CD14-positive monocyte (primary cell): ENCODE data around the gene INPP5B. TPM values are rescaled to one million over a fixed set of nuclear protein-coding genes. Genes with fewer than 3 reads are reported as not detected.

Source experiments
- DNase-seq, 3 donors: peaks; one replicate each; pipeline ENCODE4 v3.0.0-alpha.2; 2011 to 2022
- H2AFZ ChIP-seq: 2 replicates; pipeline ENCODE4 v1.6.0; 2012; ENCODE audit warnings: mild to moderate bottlenecking, low read depth, low read length, inconsistent platforms; ENCODE audit not compliant: insufficient read depth, poor library complexity, severe bottlenecking
- H3K27ac ChIP-seq, 2 donors: 1 replicate in 1 of 2; 2 replicates in 1 of 2; pipeline ENCODE4 v1.5.1; 2012 to 2013; ENCODE audit warnings: low read length in 2 of 2, control low read depth in 1 of 2, inconsistent platforms in 1 of 2, low read depth in 1 of 2, mild to moderate bottlenecking in 1 of 2
- H3K27me3 ChIP-seq, 2 donors: one replicate each; pipeline versions ENCODE4 v1.6.0 to v1.6.1; 2011 to 2013; ENCODE audit warnings: low read length in 2 of 2; ENCODE audit not compliant: control insufficient read depth in 2 of 2, insufficient read depth in 2 of 2
- H3K36me3 ChIP-seq, 2 donors: replicated peaks in 1 of 2; 1 replicate in 1 of 2; 2 replicates in 1 of 2; pipeline versions ENCODE4 v1.5.1 to v1.6.1; 2012 to 2013; ENCODE audit warnings: low read length in 2 of 2, control low read depth in 1 of 2, inconsistent platforms in 1 of 2, mild to moderate bottlenecking in 1 of 2; ENCODE audit not compliant: insufficient read depth in 2 of 2, control insufficient read depth in 1 of 2
- H3K4me1 ChIP-seq, 2 donors: 1 replicate in 1 of 2; 2 replicates in 1 of 2; pipeline versions ENCODE4 v1.5.1 to v1.6.1; 2012 to 2013; ENCODE audit warnings: low read length in 2 of 2, control low read depth in 1 of 2, inconsistent platforms in 1 of 2, mild to moderate bottlenecking in 1 of 2, moderate library complexity in 1 of 2; ENCODE audit not compliant: insufficient read depth in 2 of 2, control insufficient read depth in 1 of 2
- H3K4me2 ChIP-seq: replicated peaks from 2 replicates; pipeline ENCODE3; 2012; ENCODE audit warnings: low read length, moderate library complexity, mild to moderate bottlenecking; ENCODE audit not compliant: poor library complexity, severe bottlenecking; ENCODE audit errors: extremely low read depth
- H3K4me3 ChIP-seq, 3 experiments: fragments of 200-600 bp in 1 of 3; sonication (generic) in 1 of 3; replicated peaks in 1 of 3; 1 replicate in 2 of 3; 2 replicates in 1 of 3; pipeline ENCODE4 v1.5.1; 2011 to 2013; ENCODE audit warnings: low read length in 3 of 3, mild to moderate bottlenecking in 3 of 3, control low read depth in 2 of 3, low read depth in 2 of 3, inconsistent platforms in 1 of 3, moderate library complexity in 1 of 3
- H3K79me2 ChIP-seq: 2 replicates; pipeline ENCODE4 v1.6.0; 2012; ENCODE audit warnings: mild to moderate bottlenecking, control low read depth, inconsistent platforms, low read length, moderate library complexity; ENCODE audit not compliant: insufficient read depth
- H3K9ac ChIP-seq: 2 replicates; pipeline ENCODE4 v1.6.0; 2017; ENCODE audit warnings: low read length, mild to moderate bottlenecking; ENCODE audit not compliant: insufficient read depth, poor library complexity, severe bottlenecking
- H3K9me3 ChIP-seq, 2 donors: replicated peaks in 1 of 2; 1 replicate in 1 of 2; 2 replicates in 1 of 2; pipeline versions ENCODE4 v1.5.1 to v1.6.1; 2012 to 2013; ENCODE audit warnings: low read length in 2 of 2, control low read depth in 1 of 2; ENCODE audit not compliant: control insufficient read depth in 1 of 2, insufficient read depth in 1 of 2
- H4K20me1 ChIP-seq: 2 replicates; pipeline ENCODE4 v1.6.0; 2012; ENCODE audit warnings: mild to moderate bottlenecking, low read length, control low read depth, moderate library complexity; ENCODE audit not compliant: insufficient read depth
- H3K27ac Mint-ChIP-seq, 7 donors: one replicate each; pipeline ENCODE4 v1.8.0; 2020; ENCODE audit warnings: mild to moderate bottlenecking in 7 of 7, mixed read lengths in 7 of 7, moderate library complexity in 6 of 7, inconsistent platforms in 2 of 7
- H3K27me3 Mint-ChIP-seq, 3 donors: one replicate each; pipeline ENCODE4 v1.8.0; 2021 to 2022; ENCODE audit warnings: low read depth in 3 of 3, mild to moderate bottlenecking in 3 of 3, mixed read lengths in 3 of 3, moderate library complexity in 3 of 3, inconsistent platforms in 1 of 3
- H3K36me3 Mint-ChIP-seq, 2 donors: one replicate each; pipeline ENCODE4 v1.8.0; 2020; ENCODE audit warnings: mixed read lengths in 2 of 2, inconsistent platforms in 1 of 2, mild to moderate bottlenecking in 1 of 2
- H3K4me1 Mint-ChIP-seq: one replicate; pipeline ENCODE4 v1.8.0; 2020; ENCODE audit warnings: mild to moderate bottlenecking, mixed read lengths
- H3K4me3 Mint-ChIP-seq, 2 donors: one replicate each; pipeline ENCODE4 v1.8.0; 2020; ENCODE audit warnings: mild to moderate bottlenecking in 2 of 2, mixed read lengths in 2 of 2, moderate library complexity in 1 of 2
- H3K9me3 Mint-ChIP-seq, 7 donors: one replicate each; pipeline ENCODE4 v1.8.0; 2020 to 2022; ENCODE audit warnings: mixed read lengths in 7 of 7, mild to moderate bottlenecking in 6 of 7, moderate library complexity in 6 of 7, inconsistent platforms in 2 of 7
- CTCF ChIP-seq: fragments of 200-600 bp; IDR thresholded peaks from one replicate; pipeline ENCODE4 v1.8.0; 2022; ENCODE audit warnings: antibody characterized with exemption, mild to moderate bottlenecking
- WGBS: methylation state at CpG from one replicate; pipeline ENCODE4 v1.1.5; 2013; ENCODE audit warnings: missing lambda C conversion rate; ENCODE audit not compliant: insufficient coverage; 5-methylcytosine and 5-hydroxymethylcytosine counted together
- intact Hi-C, 2 donors: fragments of 100-400 bp; cut with micrococcal nuclease; formaldehyde crosslinking; loops; one replicate each; pipeline versions ENCODE4 v1.15.0 to v1.15.1; 2023
- polyA plus RNA-seq, 3 donors: library from polyadenylated mRNA; depleted of rRNA in 1 of 3; unstranded in 2 of 3; stranded (reverse) in 1 of 3; fragments of 300-500 nt in 2 of 3; fragments of >200 nt in 1 of 3; fragmentation: Illumina TruSeq in 2 of 3; gene quantifications; 1 replicate in 2 of 3; 2 replicates in 1 of 3; pipeline ENCODE4 v1.2.3, GENCODE V29; 2012 to 2021

The INPP5B gene
- polyA plus RNA-seq, 3 donors: 3.0 to 13.1 (median 5.8) TPM

- Histone ChIP-seq H3K4me1 (no peaks in the 10 kb centered on the region), H3K9ac (no peak overlapping the region), H4K20me1 (no peaks in the 10 kb centered on the region), H3K4me2 (no peak overlapping the region), H3K27ac (no peak overlapping the region), H3K9me3 (no peaks in the 10 kb centered on the region), H2AFZ (no peak overlapping the region), H3K36me3 (peaks cover 73 to 83% of the 10 kb centered on the region in 2 donors), H3K4me3 (no peak overlapping the region), H3K79me2 (no peaks in the 10 kb centered on the region), H3K27me3 (no peaks in the 10 kb centered on the region)
- no peak for DNase-seq
- Mint-ChIP-seq H3K9me3 (no peaks in the 10 kb centered on the region), H3K4me3 (no peak overlapping the region), H3K4me1 (no peaks in the 10 kb centered on the region), H3K36me3 (peaks cover 59 to 88% of the 10 kb centered on the region in 2 donors), H3K27ac (no peak overlapping the region), H3K27me3 (no peaks in the 10 kb centered on the region)
- no peak for TF ChIP-seq CTCF
- WGBS: no CpG with 5 or more reads among the region's 1 CpG
- intact Hi-C loops: no loop called here
Measured at GRCh38 chr1:37866491-37866890, 80.4 kb downstream of the INPP5B start.

DNA sequence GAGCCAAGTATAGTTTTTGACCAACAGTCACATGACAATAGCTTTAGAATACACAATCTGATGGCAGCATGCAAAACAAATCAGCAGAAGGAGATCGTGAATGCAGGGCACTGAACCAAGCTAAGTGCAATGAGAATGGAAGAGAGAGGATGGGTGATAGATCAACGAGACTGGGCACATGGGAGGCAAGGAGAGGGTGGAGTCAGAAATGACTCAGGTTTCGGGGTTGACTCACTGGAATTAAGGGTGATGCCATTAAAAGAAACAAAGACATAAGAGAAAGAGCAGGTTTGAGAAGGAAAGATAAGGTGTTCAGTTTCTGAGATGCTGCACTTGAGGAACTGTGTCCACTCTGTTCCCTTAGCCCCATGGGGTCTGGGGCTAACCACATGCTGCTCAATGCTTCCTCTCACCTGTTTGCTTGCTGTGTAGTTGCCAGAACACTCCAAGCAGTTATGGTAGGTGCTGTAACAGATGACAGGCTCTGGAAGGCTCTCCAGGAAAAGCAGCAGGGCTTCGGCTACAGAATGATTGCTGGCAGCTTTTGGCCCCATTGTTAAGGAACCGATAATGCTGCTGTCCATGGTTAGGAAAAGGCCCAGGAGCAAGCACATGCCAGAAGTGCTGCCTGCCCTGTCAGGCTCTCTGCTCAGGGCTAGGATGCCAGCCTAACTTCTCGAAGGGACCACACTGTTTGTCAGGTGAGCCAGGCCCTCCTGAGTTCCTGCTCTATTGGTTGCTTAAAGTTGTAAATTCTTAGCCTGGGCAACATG, 81.3 kb downstream of the INPP5B start:
- no peak overlapping the region for H3K4me2 ChIP-seq
- H3K4me3 ChIP-seq: no peak overlapping the region
- TF ChIP-seq CTCF: no peak
- H3K27ac ChIP-seq: no peak overlapping the region
- 90% methylated on average over 6 of the region's 6 CpGs for WGBS
- H3K9ac ChIP-seq: no peak overlapping the region
- no peak overlapping the region for H2AFZ ChIP-seq
- intact Hi-C loops: no loop called here
- no peaks in the 10 kb centered on the region for H3K27me3 Mint-ChIP-seq
- H3K36me3 Mint-ChIP-seq: peaks cover 55 to 86% of the 10 kb centered on the region in 2 donors
- H3K27ac Mint-ChIP-seq: no peak overlapping the region
- no peak overlapping the region for H3K4me3 Mint-ChIP-seq
- peak in 1 of 3 donors; percentile 34 for DNase-seq
- no peaks in the 10 kb centered on the region for H3K79me2 ChIP-seq
- H4K20me1 ChIP-seq: no peaks in the 10 kb centered on the region
- no peaks in the 10 kb centered on the region for H3K9me3 Mint-ChIP-seq
- peaks cover 67 to 82% of the 10 kb centered on the region in 2 donors for H3K36me3 ChIP-seq
- no peaks in the 10 kb centered on the region for H3K4me1 Mint-ChIP-seq
- H3K9me3 ChIP-seq: no peaks in the 10 kb centered on the region
- peaks cover 0 to under 1% of the 10 kb centered on the region in 2 donors for H3K4me1 ChIP-seq
- no peaks in the 10 kb centered on the region for H3K27me3 ChIP-seq
